PFSK-1 (cell line): ENCODE data around the gene PRLR.

Source experiments
- FOXP2 ChIP-seq: optimal IDR thresholded peaks from 2 replicates; pipeline ENCODE3; 2011; ENCODE audit warnings: borderline replicate concordance, control low read depth, inconsistent platforms; ENCODE audit not compliant: insufficient read depth; ENCODE audit errors: extremely low read length, extremely low read depth
- POLR2AphosphoS5 ChIP-seq: IDR thresholded peaks from 2 replicates; pipeline ENCODE4 v1.6.1; 2012; ENCODE audit warnings: low read depth, mild to moderate bottlenecking, control low read depth, low read length, moderate library complexity
- REST ChIP-seq, 2 experiments: IDR thresholded peaks; 2 replicates each; pipeline versions ENCODE4 v1.6.1 to v1.8.0; 2011 to 2012; ENCODE audit warnings: low read depth in 2 of 2, low read length in 2 of 2, control low read depth in 1 of 2, inconsistent platforms in 1 of 2, mild to moderate bottlenecking in 1 of 2, moderate library complexity in 1 of 2; ENCODE audit not compliant: insufficient read depth in 1 of 2
- SIN3A ChIP-seq: IDR thresholded peaks from 2 replicates; pipeline ENCODE4 v1.6.1; 2012; ENCODE audit warnings: mild to moderate bottlenecking, low read length, moderate library complexity, borderline replicate concordance; ENCODE audit not compliant: insufficient read depth
- TAF1 ChIP-seq: IDR thresholded peaks from 2 replicates; pipeline ENCODE4 v1.6.1; 2012; ENCODE audit warnings: low read length, control low read depth, borderline replicate concordance; ENCODE audit not compliant: insufficient read depth

Gene PRLR

GRCh38 chr5:35060236-35060635, 170.1 kb downstream of the PRLR start:
- TF ChIP-seq POLR2AphosphoS5 = no peak
- TF ChIP-seq TAF1 = no peak
- no peak for TF ChIP-seq REST (IDR thresholded peaks at IDR 0.05; ENCODE audit: insufficient read depth in 1 of 2, low read depth in 2 of 2, low read length in 2 of 2)
- no peak for TF ChIP-seq SIN3A
- TF ChIP-seq FOXP2 = no peak

DNA sequence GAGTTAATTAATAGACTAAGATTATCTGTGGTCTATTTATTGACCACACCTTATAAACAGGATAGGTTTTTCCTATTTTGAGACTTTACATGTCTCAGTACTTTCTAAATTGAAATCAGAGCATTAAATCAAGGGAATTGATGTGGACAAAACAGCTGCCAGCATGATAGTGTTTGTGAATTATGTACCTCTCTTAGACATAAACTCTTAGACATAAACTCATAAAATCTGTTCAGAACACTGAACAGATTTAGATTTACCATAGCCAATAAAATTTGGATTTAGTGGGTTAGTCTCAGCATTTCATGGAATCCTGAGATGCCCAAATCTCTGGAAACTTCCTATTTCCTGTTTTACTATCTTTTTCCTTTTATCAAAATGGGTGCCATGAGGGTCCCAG, 171.0 kb downstream of the PRLR start:
- TF ChIP-seq TAF1 = no peak
- no peak for TF ChIP-seq POLR2AphosphoS5
- TF ChIP-seq REST (IDR thresholded peaks at IDR 0.05; ENCODE audit: insufficient read depth in 1 of 2, low read depth in 2 of 2, low read length in 2 of 2) = no peak
- TF ChIP-seq FOXP2 = no peak
- no peak for TF ChIP-seq SIN3A

DNA sequence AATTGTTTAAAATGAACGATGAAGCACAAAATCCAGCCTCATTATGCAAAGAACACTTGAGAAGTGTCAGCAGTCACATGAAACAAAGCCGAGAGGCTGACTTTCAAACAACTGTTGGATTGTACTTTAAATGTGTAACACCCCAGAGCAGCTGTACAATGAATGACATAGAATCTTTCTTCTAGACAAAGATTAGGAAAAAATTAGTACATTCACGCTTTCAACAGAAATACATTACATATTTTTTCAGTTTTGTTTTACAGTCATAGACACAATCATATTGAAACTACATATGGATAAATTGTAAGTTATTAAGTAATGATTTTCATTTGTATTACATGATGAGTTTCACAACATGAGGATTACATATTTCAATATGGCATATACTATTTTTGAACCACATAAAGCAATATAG, 171.9 kb downstream of the PRLR start:
- TF ChIP-seq POLR2AphosphoS5 (no peak), FOXP2 (no peak), REST (IDR thresholded peaks at IDR 0.05; ENCODE audit: insufficient read depth in 1 of 2, low read depth in 2 of 2, low read length in 2 of 2) (no peak), SIN3A (no peak), TAF1 (no peak)

GRCh38 chr5:35056686-35057085, 173.6 kb downstream of the PRLR start:
- TF ChIP-seq POLR2AphosphoS5 (no peak), REST (IDR thresholded peaks at IDR 0.05; ENCODE audit: insufficient read depth in 1 of 2, low read depth in 2 of 2, low read length in 2 of 2) (no peak), TAF1 (no peak), FOXP2 (no peak), SIN3A (no peak)

DNA sequence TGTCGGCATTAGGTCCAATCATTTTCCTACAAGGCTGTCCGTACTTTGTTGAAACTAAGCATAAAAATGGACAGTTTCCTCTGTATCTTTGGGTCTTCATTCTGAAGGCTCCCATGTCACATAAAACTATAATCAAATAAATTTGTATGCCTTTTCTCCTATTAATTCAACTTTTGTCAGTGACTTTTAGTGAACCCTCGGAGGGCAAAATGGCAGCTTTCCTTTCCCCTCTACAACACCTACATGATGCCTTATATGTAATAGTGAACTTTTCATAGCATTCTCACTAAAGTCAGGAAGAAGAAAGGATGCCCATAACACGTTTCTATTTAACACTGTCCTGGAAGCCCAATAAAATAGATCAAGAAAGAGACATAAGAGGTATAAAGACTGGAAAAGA, 177.4 kb downstream of the PRLR start:
- TF ChIP-seq FOXP2 (no peak), REST (IDR thresholded peaks at IDR 0.05; ENCODE audit: insufficient read depth in 1 of 2, low read depth in 2 of 2, low read length in 2 of 2) (no peak), POLR2AphosphoS5 (no peak), TAF1 (no peak), SIN3A (no peak)
